Stimulated activated effector memory CD8-positive, alpha-beta T cell treated with anti-CD3 and anti-CD28 coated beads, Interleukin-12 subunit alpha, Interleukin-12 subunit beta, amount 100 ng/mL, for 72 hours (primary cell): ENCODE results near the gene PLA2G6.

Experiments used
- ATAC-seq: fragments of 150-1000 bp; cut with Tn5 transposase; 2 replicates; pipeline ENCODE4 v1.10.0; 2021
- DNase-seq, 2 donors: peaks; one replicate each; pipeline ENCODE4 v3.0.0; 2021 to 2022; ENCODE audit warnings: low spot score in 2 of 2
- H3K27ac Mint-ChIP-seq: one replicate; pipeline ENCODE4 v1.8.0; 2022; ENCODE audit warnings: mild to moderate bottlenecking, mixed read lengths
- H3K36me3 Mint-ChIP-seq: one replicate; pipeline ENCODE4 v1.8.0; 2022; ENCODE audit warnings: mild to moderate bottlenecking, mixed read lengths
- H3K4me1 Mint-ChIP-seq: one replicate; pipeline ENCODE4 v1.8.0; 2022; ENCODE audit warnings: mixed read lengths
- H3K4me3 Mint-ChIP-seq: one replicate; pipeline ENCODE4 v1.8.0; 2022; ENCODE audit warnings: mild to moderate bottlenecking, mixed read lengths
- H3K9me3 Mint-ChIP-seq: one replicate; pipeline ENCODE4 v1.8.0; 2022; ENCODE audit warnings: mixed read lengths

PLA2G6 gene

GRCh38 chr22:38219632-38220031 lies 38.0 kb upstream of the PLA2G6 start:
- no peaks in the 10 kb centered on the region for H3K9me3 Mint-ChIP-seq
- peaks cover 59% of the 10 kb centered on the region for H3K36me3 Mint-ChIP-seq
- peak overlapping the region; percentile 57 for H3K4me3 Mint-ChIP-seq
- DNase-seq (no peak), ATAC-seq (no peak)
- peak overlapping the region; percentile 94 for H3K27ac Mint-ChIP-seq
- H3K4me1 Mint-ChIP-seq, result peaks cover 47% of the 10 kb centered on the region

GRCh38 chr22:38218661-38219622 lies 37.3 kb upstream of the PLA2G6 start:
- Mint-ChIP-seq H3K27ac (peak overlapping the region; percentile 94), H3K4me1 (peaks cover 50% of the 10 kb centered on the region), H3K9me3 (no peaks in the 10 kb centered on the region), H3K4me3 (peak overlapping the region; percentile 57), H3K36me3 (peaks cover 60% of the 10 kb centered on the region)
- ATAC-seq (peak; percentile 53), DNase-seq (peak in 1 of 2 donors; percentile 31)

- Mint-ChIP-seq H3K9me3 (no peaks in the 10 kb centered on the region), H3K4me1 (peaks cover 67% of the 10 kb centered on the region), H3K27ac (peak overlapping the region; percentile 69), H3K4me3 (peak overlapping the region; percentile 27), H3K36me3 (peaks cover 86% of the 10 kb centered on the region)
- DNase-seq (no peak), ATAC-seq (no peak)
Observed at GRCh38 chr22:38215156-38216038, 33.8 kb upstream of the PLA2G6 start.

- H3K36me3 Mint-ChIP-seq, result peaks cover 90% of the 10 kb centered on the region
- peaks cover 64% of the 10 kb centered on the region for H3K4me1 Mint-ChIP-seq
- DNase-seq (peak; percentile 63 to 76), ATAC-seq (peak; percentile 60)
- no peaks in the 10 kb centered on the region for H3K9me3 Mint-ChIP-seq
- peak overlapping the region; percentile 69 for H3K27ac Mint-ChIP-seq
- H3K4me3 Mint-ChIP-seq, result peak overlapping the region; percentile 27
Observed at GRCh38 chr22:38214302-38215056, 32.8 kb upstream of the PLA2G6 start.

- no peak for DNase-seq
- Mint-ChIP-seq H3K4me1 (peaks cover 62% of the 10 kb centered on the region), H3K9me3 (no peaks in the 10 kb centered on the region), H3K36me3 (peaks cover 91% of the 10 kb centered on the region), H3K27ac (no peak overlapping the region), H3K4me3 (peak overlapping the region; percentile 27)
- ATAC-seq, result no peak
Observed at GRCh38 chr22:38213990-38214301, 32.3 kb upstream of the PLA2G6 start.

- peak overlapping the region; percentile 27 for H3K4me3 Mint-ChIP-seq
- ATAC-seq, result peak; percentile 3
- no peak overlapping the region for H3K27ac Mint-ChIP-seq
- no peaks in the 10 kb centered on the region for H3K9me3 Mint-ChIP-seq
- no peak for DNase-seq
- peaks cover 62% of the 10 kb centered on the region for H3K4me1 Mint-ChIP-seq
- H3K36me3 Mint-ChIP-seq, result peaks cover 91% of the 10 kb centered on the region
Observed at GRCh38 chr22:38213319-38213989, 31.8 kb upstream of the PLA2G6 start.

- DNase-seq (no peak), ATAC-seq (no peak)
- peaks cover 65% of the 10 kb centered on the region for H3K4me1 Mint-ChIP-seq
- no peak overlapping the region for H3K27ac Mint-ChIP-seq
- no peak overlapping the region for H3K4me3 Mint-ChIP-seq
- H3K9me3 Mint-ChIP-seq, result no peaks in the 10 kb centered on the region
- H3K36me3 Mint-ChIP-seq, result peaks cover 90% of the 10 kb centered on the region
Observed at GRCh38 chr22:38212442-38212841, 30.8 kb upstream of the PLA2G6 start.

- Mint-ChIP-seq H3K4me1 (peaks cover 65% of the 10 kb centered on the region), H3K9me3 (no peaks in the 10 kb centered on the region), H3K36me3 (peaks cover 90% of the 10 kb centered on the region), H3K4me3 (no peak overlapping the region), H3K27ac (no peak overlapping the region)
- no peak for DNase-seq
- ATAC-seq, result no peak
Observed at GRCh38 chr22:38211556-38211955, 29.9 kb upstream of the PLA2G6 start.

- Mint-ChIP-seq H3K27ac (peak overlapping the region; percentile 54), H3K4me1 (peaks cover 75% of the 10 kb centered on the region), H3K4me3 (no peak overlapping the region), H3K36me3 (peaks cover 91% of the 10 kb centered on the region), H3K9me3 (no peaks in the 10 kb centered on the region)
- no peak for DNase-seq
- no peak for ATAC-seq
Observed at GRCh38 chr22:38208551-38208968, 26.9 kb upstream of the PLA2G6 start.

GRCh38 chr22:38207898-38208432 lies 26.3 kb upstream of the PLA2G6 start:
- ATAC-seq, result no peak
- Mint-ChIP-seq H3K4me1 (peaks cover 75% of the 10 kb centered on the region), H3K4me3 (no peak overlapping the region), H3K27ac (peak overlapping the region; percentile 54), H3K36me3 (peaks cover 91% of the 10 kb centered on the region), H3K9me3 (no peaks in the 10 kb centered on the region)
- no peak for DNase-seq

- Mint-ChIP-seq H3K27ac (peak overlapping the region; percentile 93), H3K4me3 (peak overlapping the region; percentile 71), H3K9me3 (no peaks in the 10 kb centered on the region), H3K4me1 (peaks cover 70% of the 10 kb centered on the region), H3K36me3 (peaks cover 90% of the 10 kb centered on the region)
- ATAC-seq (no peak), DNase-seq (no peak)
Observed at GRCh38 chr22:38205261-38206128, 23.9 kb upstream of the PLA2G6 start.

GRCh38 chr22:38204784-38205183 lies 23.2 kb upstream of the PLA2G6 start:
- DNase-seq (no peak), ATAC-seq (no peak)
- Mint-ChIP-seq H3K9me3 (no peaks in the 10 kb centered on the region), H3K36me3 (peaks cover 83% of the 10 kb centered on the region), H3K4me3 (peak overlapping the region; percentile 71), H3K4me1 (peaks cover 64% of the 10 kb centered on the region), H3K27ac (peak overlapping the region; percentile 93)

- H3K27ac Mint-ChIP-seq, result peak overlapping the region; percentile 93
- no peak for DNase-seq
Observed at GRCh38 chr22:38203855-38204514, 22.4 kb upstream of the PLA2G6 start.

More at GRCh38 chr22:38203855-38204514, 22.4 kb upstream of the PLA2G6 start:
- Mint-ChIP-seq H3K4me1 (peaks cover 66% of the 10 kb centered on the region), H3K9me3 (no peaks in the 10 kb centered on the region), H3K36me3 (peaks cover 80% of the 10 kb centered on the region), H3K4me3 (peak overlapping the region; percentile 71)
- no peak for ATAC-seq
